Pancreas (tissue), 10 donors: ENCODE data around the gene CALM3. TPM values are rescaled to one million over a fixed set of nuclear protein-coding genes. Genes with fewer than 3 reads are reported as not detected.
A peak's percentile ranks its signal among the peaks of the same experiment; 100 is the strongest.

ENCODE experiments used
- ATAC-seq, 4 donors: fragments of 200-7000 bp; cut with Tn5 transposase; one replicate each; pipeline versions ENCODE4 v1.8.0 to v1.9.1; 2020; ENCODE audit warnings: mild to moderate bottlenecking in 4 of 4, moderate library complexity in 4 of 4
- DNase-seq, 6 donors: peaks; one replicate each; pipeline ENCODE4 v3.0.0-alpha.2; 2020
- FAIRE-seq: peaks from 2 replicates; lab custom pipeline; 2012; peaks lifted over from hg19 to GRCh38; lab: Jason Lieb, UNC
- H3K27ac ChIP-seq, 4 donors: fragments of 200-600 bp; sonication (generic); 1 replicate in 3 of 4; 2 replicates in 1 of 4; pipeline versions ENCODE4 v1.5.0 to v1.8.0; 2020
- H3K27me3 ChIP-seq, 4 donors: fragments of 200-600 bp; one replicate each; pipeline ENCODE4 v1.8.0; 2021
- H3K36me3 ChIP-seq, 3 donors: fragments of 200-600 bp; sonication (generic) in 1 of 3; one replicate each; pipeline versions ENCODE4 v1.5.0 to v1.8.0; 2020 to 2021
- H3K4me1 ChIP-seq, 3 donors: fragments of 200-600 bp; one replicate each; pipeline ENCODE4 v1.8.0; 2021
- H3K4me3 ChIP-seq, 4 donors: fragments of 200-600 bp; sonication (generic) in 2 of 4; one replicate each; pipeline versions ENCODE4 v1.5.0 to v1.8.0; 2020 to 2021
- H3K9me3 ChIP-seq, 4 donors: fragments of 200-600 bp; one replicate each; pipeline ENCODE4 v1.8.0; 2021
- WGBS, 2 donors: extraction: QIAGEN DNeasy Blood & Tissue Kit; methylation state at CpG; one replicate each; pipeline ENCODE4 v1.1.7; 2013; 5-methylcytosine and 5-hydroxymethylcytosine counted together
- intact Hi-C, 3 donors: fragments of 100-400 bp; cut with DNase I; formaldehyde crosslinking; loops; one replicate each; pipeline versions ENCODE4 v1.11.1 to v1.14.2; 2022
- polyA plus RNA-seq, 2 donors: library from polyadenylated mRNA; stranded (reverse); fragments of 200-250 nt; gene quantifications; one replicate each; pipeline ENCODE4 v1.2.3, GENCODE V29; 2013
- total RNA-seq, 6 donors: library from RNA; stranded (reverse); fragmentation: NEBNext Ultra II Directional in 4 of 6; extraction: Animal tissue kit (Norgen Biotek cat#: 25700) in 4 of 6; gene quantifications; one replicate each; pipeline versions ENCODE4 v1.2.1 to v1.2.4, GENCODE V29; 2021 to 2023
- TF ChIP-seq, protein P1 (sequence below), 4 donors: fragments of 200-600 bp; sonication (generic) in 3 of 4; IDR thresholded peaks; one replicate each; pipeline versions ENCODE4 v1.5.0 to v1.8.0; 2021; ENCODE audit warnings: antibody characterized with exemption in 4 of 4
- donor health status: healthy with polysubstance abuse.
- donor health status: DM: no; HTN: no; CAD: no; lungs with moderate emphysema.
- donor health status: DM: no; HTN: no; CAD: no.
- donor health status: control.
- donor health status: control.
- donor health status: Bipolar disorder and iron deficiency.
- donor health status: DM: yes; HTN: yes; CAD: no.
- donor health status: DM: no; HTN: no; CAD: no.
- donor health status: DM: no; HTN: no; CAD: no.
- donor health status: DM: yes; HTN: yes; CAD: no.

Gene CALM3
- total and polyA plus RNA-seq, 8 donors = 59.6 to 127 (median 89.8) TPM

DNA sequence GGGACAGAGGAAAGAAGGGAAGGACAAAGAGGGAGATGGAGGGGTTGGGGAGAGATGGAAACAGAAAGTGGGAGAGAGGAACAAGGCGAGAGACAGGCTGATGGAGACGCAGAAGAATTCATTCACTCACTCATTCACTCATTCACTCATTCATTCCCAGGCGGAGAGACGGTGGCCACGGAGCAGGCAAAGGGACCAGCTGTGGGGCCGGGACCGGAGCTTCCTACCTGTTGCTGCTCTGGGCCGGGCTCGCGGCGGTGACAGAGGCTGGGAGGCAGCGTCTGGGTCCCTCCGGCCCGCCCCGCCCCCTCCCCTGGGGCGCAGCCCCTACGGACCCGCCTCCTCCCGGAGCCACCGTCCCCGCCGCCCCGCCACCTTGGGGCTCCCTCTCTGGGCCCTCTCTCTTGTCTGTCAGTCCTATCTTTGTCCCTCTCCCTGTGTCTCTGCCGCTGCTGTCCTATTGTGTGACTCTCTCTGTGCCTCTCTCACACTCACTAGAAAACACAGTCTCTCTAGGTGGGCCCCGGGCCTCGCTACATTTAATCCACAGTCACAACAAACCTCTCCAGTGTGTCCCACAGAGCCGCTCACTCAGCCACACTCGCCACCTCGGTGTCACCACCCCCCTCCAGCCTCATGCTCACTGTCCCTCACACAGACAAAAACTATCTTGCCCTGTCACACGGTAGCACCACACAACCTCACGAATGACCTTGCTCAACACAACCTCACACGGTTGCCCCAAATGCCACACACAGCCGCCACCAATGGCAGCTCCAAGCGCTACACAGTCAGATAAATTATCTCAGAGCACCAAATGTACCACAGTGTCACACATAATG lies 35.0 kb downstream of the CALM3 start, which contains the start of gene GNG8:
GNG8 (minus strand) TSS at position 283 of the 842 bp plus-strand sequence. CDS start 1,520 bp downstream, outside the sequence.
- peaks cover 4 to 9% (median 9%) of the 10 kb centered on the region in 3 donors for H3K4me1 ChIP-seq
- intact Hi-C loops = no loop called here
- ATAC-seq = no peak
- no peak for FAIRE-seq
- peaks cover 0 to 8% (median 2%) of the 10 kb centered on the region in 4 donors for H3K27me3 ChIP-seq
- no peaks in the 10 kb centered on the region for H3K9me3 ChIP-seq
- H3K4me3 ChIP-seq = no peak within 1 kb of the TSS
- DNase-seq = no peak
- 25 to 33% methylated on average over 21 to 34 of the region's 34 CpGs for WGBS, 2 donors
- H3K36me3 ChIP-seq = no peaks in the 10 kb centered on the region
- no peak within 1 kb of the TSS for H3K27ac ChIP-seq
- TF ChIP-seq, protein P1, sequence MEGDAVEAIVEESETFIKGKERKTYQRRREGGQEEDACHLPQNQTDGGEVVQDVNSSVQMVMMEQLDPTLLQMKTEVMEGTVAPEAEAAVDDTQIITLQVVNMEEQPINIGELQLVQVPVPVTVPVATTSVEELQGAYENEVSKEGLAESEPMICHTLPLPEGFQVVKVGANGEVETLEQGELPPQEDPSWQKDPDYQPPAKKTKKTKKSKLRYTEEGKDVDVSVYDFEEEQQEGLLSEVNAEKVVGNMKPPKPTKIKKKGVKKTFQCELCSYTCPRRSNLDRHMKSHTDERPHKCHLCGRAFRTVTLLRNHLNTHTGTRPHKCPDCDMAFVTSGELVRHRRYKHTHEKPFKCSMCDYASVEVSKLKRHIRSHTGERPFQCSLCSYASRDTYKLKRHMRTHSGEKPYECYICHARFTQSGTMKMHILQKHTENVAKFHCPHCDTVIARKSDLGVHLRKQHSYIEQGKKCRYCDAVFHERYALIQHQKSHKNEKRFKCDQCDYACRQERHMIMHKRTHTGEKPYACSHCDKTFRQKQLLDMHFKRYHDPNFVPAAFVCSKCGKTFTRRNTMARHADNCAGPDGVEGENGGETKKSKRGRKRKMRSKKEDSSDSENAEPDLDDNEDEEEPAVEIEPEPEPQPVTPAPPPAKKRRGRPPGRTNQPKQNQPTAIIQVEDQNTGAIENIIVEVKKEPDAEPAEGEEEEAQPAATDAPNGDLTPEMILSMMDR (IDR thresholded peaks at IDR 0.05) = no peak

DNA sequence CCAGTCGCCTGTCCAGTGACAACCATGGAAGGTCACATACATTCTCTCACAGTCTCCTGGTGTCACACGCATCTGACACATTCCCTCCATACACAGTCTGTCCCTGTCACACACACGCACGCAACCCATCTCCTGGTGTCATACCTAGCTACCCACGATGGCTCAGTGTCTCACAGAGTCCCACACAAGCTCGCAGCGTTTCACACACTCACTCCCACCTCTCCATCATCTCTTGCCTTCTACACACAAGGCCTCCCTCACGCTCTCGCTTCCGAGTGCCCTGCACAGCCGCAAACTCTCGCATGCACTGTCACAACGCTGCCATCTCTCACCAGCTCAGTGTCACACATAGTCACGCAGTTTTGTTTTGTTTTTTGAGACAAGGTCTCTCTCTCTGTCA lies 36.1 kb downstream of the CALM3 start:
- TF ChIP-seq, protein P1 (IDR thresholded peaks at IDR 0.05) = no peak
- Histone ChIP-seq H3K4me3 (no peak overlapping the region), H3K27ac (no peak overlapping the region), H3K27me3 (peaks cover 0 to 10% (median 3%) of the 10 kb centered on the region in 4 donors), H3K36me3 (no peaks in the 10 kb centered on the region), H3K9me3 (no peaks in the 10 kb centered on the region), H3K4me1 (peaks cover 4 to 9% (median 9%) of the 10 kb centered on the region in 3 donors)
- ATAC-seq (no peak), FAIRE-seq (no peak), DNase-seq (no peak)
- intact Hi-C loops = no loop called here
- 62 to 69% methylated on average over 14 of the region's 14 CpGs for WGBS, 2 donors

GRCh38 chr19:46639358-46640182 lies 38.4 kb downstream of the CALM3 start:
- DNase-seq (peak in 1 of 6 donors; percentile 62), FAIRE-seq (no peak), ATAC-seq (peak in 3 of 4 donors; percentile 6 to 32 (median 26))
- H3K4me1 ChIP-seq = peaks cover 4 to 9% (median 9%) of the 10 kb centered on the region in 3 donors
- peak overlapping the region in 2 of 4 donors; percentile 17 to 34 for H3K4me3 ChIP-seq
- TF ChIP-seq, protein P1 (IDR thresholded peaks at IDR 0.05) = no peak
- H3K9me3 ChIP-seq = no peaks in the 10 kb centered on the region
- intact Hi-C loops = no loop called here
- 7 to 8% methylated on average over 32 to 49 of the region's 49 CpGs for WGBS, 2 donors
- H3K36me3 ChIP-seq = no peaks in the 10 kb centered on the region
- H3K27ac ChIP-seq = no peak overlapping the region
- peaks cover 0 to 10% (median 3%) of the 10 kb centered on the region in 4 donors for H3K27me3 ChIP-seq

DNA sequence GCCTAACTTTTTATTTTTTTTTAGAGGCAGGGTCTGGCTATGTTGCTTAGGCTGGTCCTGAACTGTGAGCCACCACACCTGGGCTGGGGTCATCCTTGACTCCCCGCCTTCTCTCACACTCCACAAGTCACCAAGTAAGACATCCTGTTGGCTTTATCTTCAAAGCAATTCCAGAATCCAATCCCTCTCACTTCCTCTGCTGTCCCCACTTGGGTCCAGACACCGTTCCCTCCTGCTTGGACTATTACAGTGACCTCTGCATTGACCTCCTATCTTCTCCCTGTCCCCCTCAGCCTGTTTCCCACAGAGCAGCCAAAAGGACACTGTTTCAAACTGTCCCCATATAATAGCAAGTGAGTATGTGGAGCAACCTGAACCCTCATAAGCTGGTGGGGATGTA lies 39.5 kb downstream of the CALM3 start:
- DNase-seq = no peak
- H3K9me3 ChIP-seq = no peaks in the 10 kb centered on the region
- H3K36me3 ChIP-seq = no peaks in the 10 kb centered on the region
- ATAC-seq = no peak
- no peak overlapping the region for H3K27ac ChIP-seq
- H3K4me3 ChIP-seq = no peak overlapping the region
- intact Hi-C loops = no loop called here
- TF ChIP-seq, protein P1 (IDR thresholded peaks at IDR 0.05) = no peak
- WGBS, 2 donors = 80 to 85% methylated on average over 2 of the region's 2 CpGs
- peaks cover 0 to 10% (median 3%) of the 10 kb centered on the region in 4 donors for H3K27me3 ChIP-seq
- no peak for FAIRE-seq
- H3K4me1 ChIP-seq = peaks cover 4 to 9% (median 9%) of the 10 kb centered on the region in 3 donors
